ENCODE measurements around the gene RAPGEF5.

RAPGEF5 gene

DNA sequence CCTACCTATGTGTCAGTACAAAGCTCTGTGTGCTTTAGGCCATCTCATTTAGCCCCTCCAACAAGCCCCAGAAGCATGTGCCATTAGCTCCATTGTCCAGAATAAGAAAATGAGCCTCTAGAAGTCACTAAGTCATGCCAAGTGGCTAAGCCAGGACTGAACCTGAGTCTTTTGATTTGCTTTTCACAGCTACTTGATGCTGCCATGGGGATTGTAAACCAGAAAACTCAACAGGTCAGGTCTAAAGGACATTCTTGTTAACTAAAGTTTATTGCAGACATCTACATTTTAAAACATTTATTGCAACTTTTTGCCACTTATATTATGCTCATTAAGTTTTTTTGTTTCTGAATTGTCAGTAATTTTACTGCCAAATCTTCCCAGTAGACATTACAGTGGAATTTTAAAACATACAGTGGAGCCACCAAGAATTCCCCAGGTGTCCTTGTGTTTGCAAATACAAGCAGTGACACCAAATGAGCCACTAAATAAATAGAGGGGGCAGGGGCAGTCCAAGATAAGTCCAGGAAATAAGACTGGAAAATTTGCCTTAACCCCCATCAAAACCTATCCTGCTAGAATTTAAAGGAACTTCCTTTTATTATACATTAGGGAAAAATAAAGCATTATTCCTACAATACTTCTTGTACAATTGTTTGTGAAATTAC is 115.9 kb downstream of the RAPGEF5 start:
- DNase-seq (ENCODE audit: low spot score) (no peak), ATAC-seq (ENCODE audit: low read depth) (no peak)
- H3K27me3 ChIP-seq (ENCODE audit: insufficient read depth, poor library complexity, severe bottlenecking) = no peaks in the 10 kb centered on the region
- no peaks in the 10 kb centered on the region for H3K4me1 ChIP-seq (ENCODE audit: insufficient read depth, poor library complexity, severe bottlenecking)
- H3K9me3 ChIP-seq (ENCODE audit: severe bottlenecking) = no peaks in the 10 kb centered on the region
- TF ChIP-seq, protein P1, sequence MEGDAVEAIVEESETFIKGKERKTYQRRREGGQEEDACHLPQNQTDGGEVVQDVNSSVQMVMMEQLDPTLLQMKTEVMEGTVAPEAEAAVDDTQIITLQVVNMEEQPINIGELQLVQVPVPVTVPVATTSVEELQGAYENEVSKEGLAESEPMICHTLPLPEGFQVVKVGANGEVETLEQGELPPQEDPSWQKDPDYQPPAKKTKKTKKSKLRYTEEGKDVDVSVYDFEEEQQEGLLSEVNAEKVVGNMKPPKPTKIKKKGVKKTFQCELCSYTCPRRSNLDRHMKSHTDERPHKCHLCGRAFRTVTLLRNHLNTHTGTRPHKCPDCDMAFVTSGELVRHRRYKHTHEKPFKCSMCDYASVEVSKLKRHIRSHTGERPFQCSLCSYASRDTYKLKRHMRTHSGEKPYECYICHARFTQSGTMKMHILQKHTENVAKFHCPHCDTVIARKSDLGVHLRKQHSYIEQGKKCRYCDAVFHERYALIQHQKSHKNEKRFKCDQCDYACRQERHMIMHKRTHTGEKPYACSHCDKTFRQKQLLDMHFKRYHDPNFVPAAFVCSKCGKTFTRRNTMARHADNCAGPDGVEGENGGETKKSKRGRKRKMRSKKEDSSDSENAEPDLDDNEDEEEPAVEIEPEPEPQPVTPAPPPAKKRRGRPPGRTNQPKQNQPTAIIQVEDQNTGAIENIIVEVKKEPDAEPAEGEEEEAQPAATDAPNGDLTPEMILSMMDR (IDR thresholded peaks at IDR 0.05; ENCODE audit: poor library complexity, severe bottlenecking) = no peak
- no peaks in the 10 kb centered on the region for H3K36me3 ChIP-seq (ENCODE audit: low read depth)
- no peak overlapping the region for H3K4me3 ChIP-seq (ENCODE audit: severe bottlenecking)
- no peak overlapping the region for H3K27ac ChIP-seq (ENCODE audit: poor library complexity, severe bottlenecking)

DNA sequence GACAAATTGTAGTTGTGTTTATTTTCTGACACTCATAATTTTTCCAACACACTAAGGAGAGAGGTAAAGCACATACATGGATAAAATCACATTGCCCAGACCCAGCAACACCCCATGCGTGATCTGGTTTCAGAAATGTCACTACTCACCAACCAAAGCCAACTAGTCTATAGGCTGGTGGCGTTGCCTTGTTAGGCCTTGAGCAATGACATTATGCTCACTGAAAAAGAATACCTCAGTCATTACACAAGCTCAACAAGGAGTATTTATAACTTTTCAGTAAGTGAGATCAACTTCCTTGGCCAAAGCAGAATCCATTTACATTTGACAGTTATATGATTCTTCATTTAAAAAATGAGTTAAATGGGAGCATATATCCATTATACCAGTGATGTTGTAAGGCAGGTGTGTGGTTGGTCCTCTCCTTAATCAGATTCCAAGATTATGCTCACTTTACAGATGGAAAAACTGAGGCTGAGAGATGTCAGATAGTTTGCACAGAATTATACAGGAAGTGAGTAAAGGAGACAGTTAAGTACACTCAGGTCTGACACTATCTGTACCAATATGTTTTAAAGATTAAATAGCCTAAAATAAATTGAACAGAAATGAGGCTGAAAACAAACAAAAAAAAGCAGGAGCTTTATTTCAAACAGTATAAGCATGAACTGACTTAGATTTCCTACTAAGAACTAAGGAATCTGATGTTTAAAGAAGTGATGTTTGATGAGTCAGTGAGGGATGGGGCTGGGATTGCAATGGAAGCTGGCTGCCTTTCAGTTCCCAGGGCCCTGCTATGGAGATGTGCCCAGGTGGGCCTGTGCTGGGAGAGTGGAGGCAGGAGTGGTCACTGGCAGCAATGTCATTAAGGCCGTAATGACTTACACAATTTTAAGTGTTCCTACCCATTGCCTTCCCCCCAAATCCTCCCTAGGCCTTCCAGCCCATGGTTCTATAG is 118.3 kb downstream of the RAPGEF5 start:
- no peaks in the 10 kb centered on the region for H3K4me1 ChIP-seq (ENCODE audit: insufficient read depth, poor library complexity, severe bottlenecking)

DNA sequence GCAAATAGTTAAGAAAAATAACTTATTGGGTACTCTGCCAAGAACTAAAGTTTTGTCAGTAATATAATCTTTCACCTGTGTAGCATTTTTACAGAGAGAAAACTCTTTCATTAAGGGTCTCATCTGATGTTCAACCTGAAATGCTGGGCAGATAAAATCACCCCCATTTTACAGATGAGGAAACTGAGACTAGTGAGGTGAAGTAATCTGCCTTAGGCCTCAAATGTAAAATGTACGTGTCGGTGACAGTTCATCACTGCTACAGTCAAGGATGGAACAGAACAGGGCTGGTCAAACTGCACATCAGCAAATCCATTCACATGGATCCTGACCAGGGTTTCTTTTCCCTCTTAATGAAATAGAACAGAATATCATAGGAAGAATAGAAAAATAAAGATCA is 121.8 kb downstream of the RAPGEF5 start:
- no peak for ATAC-seq (ENCODE audit: low read depth)
- TF ChIP-seq, protein P1 (IDR thresholded peaks at IDR 0.05; ENCODE audit: poor library complexity, severe bottlenecking) = no peak
- Histone ChIP-seq H3K27ac (ENCODE audit: poor library complexity, severe bottlenecking) (no peak overlapping the region), H3K36me3 (ENCODE audit: low read depth) (no peaks in the 10 kb centered on the region), H3K27me3 (ENCODE audit: insufficient read depth, poor library complexity, severe bottlenecking) (no peaks in the 10 kb centered on the region), H3K4me3 (ENCODE audit: severe bottlenecking) (no peak overlapping the region), H3K4me1 (ENCODE audit: insufficient read depth, poor library complexity, severe bottlenecking) (no peaks in the 10 kb centered on the region), H3K9me3 (ENCODE audit: severe bottlenecking) (no peaks in the 10 kb centered on the region)
- DNase-seq (ENCODE audit: low spot score) = no peak

More for the DNA sequence above, 118.3 kb downstream of the RAPGEF5 start:
- DNase-seq (ENCODE audit: low spot score) (no peak), ATAC-seq (ENCODE audit: low read depth) (peak; percentile 88)
- TF ChIP-seq, protein P1 (IDR thresholded peaks at IDR 0.05; ENCODE audit: poor library complexity, severe bottlenecking) = no peak
- Histone ChIP-seq H3K4me3 (ENCODE audit: severe bottlenecking) (no peak overlapping the region), H3K27ac (ENCODE audit: poor library complexity, severe bottlenecking) (no peak overlapping the region), H3K9me3 (ENCODE audit: severe bottlenecking) (no peaks in the 10 kb centered on the region), H3K36me3 (ENCODE audit: low read depth) (no peaks in the 10 kb centered on the region), H3K27me3 (ENCODE audit: insufficient read depth, poor library complexity, severe bottlenecking) (no peaks in the 10 kb centered on the region)

DNA sequence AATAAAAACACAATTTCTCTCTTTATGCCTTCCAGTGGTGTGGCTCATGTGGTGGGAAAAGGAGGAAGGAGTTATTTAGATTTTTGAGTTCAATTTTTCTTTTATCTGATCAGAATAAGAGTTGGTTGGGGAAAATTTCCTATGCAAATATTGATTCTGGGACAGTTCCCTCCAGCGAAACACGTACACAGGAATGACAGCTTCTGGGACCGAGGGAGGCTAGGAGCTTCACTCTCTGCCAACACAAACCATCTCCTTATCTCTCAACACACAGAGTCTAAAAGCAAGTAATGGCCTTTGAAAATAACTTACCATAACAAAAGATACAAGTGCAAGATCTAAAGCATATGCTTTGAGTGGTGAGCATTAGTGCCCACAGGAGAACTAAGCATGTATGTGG is 122.7 kb downstream of the RAPGEF5 start:
- no peaks in the 10 kb centered on the region for H3K9me3 ChIP-seq (ENCODE audit: severe bottlenecking)
- ATAC-seq (ENCODE audit: low read depth) (no peak), DNase-seq (ENCODE audit: low spot score) (no peak)
- no peaks in the 10 kb centered on the region for H3K36me3 ChIP-seq (ENCODE audit: low read depth)
- H3K27me3 ChIP-seq (ENCODE audit: insufficient read depth, poor library complexity, severe bottlenecking) = no peaks in the 10 kb centered on the region
- no peak overlapping the region for H3K27ac ChIP-seq (ENCODE audit: poor library complexity, severe bottlenecking)
- no peak overlapping the region for H3K4me3 ChIP-seq (ENCODE audit: severe bottlenecking)
- no peaks in the 10 kb centered on the region for H3K4me1 ChIP-seq (ENCODE audit: insufficient read depth, poor library complexity, severe bottlenecking)
- TF ChIP-seq, protein P1 (IDR thresholded peaks at IDR 0.05; ENCODE audit: poor library complexity, severe bottlenecking) = no peak

Measured in RWPE2 (cell line).